Astrocyte (in vitro differentiated cells and primary cell): ENCODE results near the gene ASAH2. TPM values are rescaled to one million over a fixed set of nuclear protein-coding genes. Genes with fewer than 3 reads are reported as not detected.

Experiments
- DNase-seq: peaks from one replicate; pipeline ENCODE4 v3.0.0-alpha.2; 2010; ENCODE audit warnings: low read depth
- FAIRE-seq: peaks from 2 replicates; lab custom pipeline; 2011; peaks lifted over from hg19 to GRCh38; lab: Jason Lieb, UNC
- H2AFZ ChIP-seq: 2 replicates; pipeline ENCODE4 v1.6.0; 2012; ENCODE audit warnings: low read depth, low read length, inconsistent platforms
- H3K27ac ChIP-seq: 2 replicates; pipeline ENCODE4 v1.5.1; 2011; ENCODE audit warnings: low read depth, low read length, inconsistent platforms
- H3K27me3 ChIP-seq: 2 replicates; pipeline ENCODE4 v1.6.0; 2011; ENCODE audit warnings: low read length, inconsistent platforms; ENCODE audit not compliant: insufficient read depth
- H3K36me3 ChIP-seq: 2 replicates; pipeline ENCODE4 v1.5.1; 2011; ENCODE audit warnings: low read length, inconsistent platforms; ENCODE audit not compliant: insufficient read depth
- H3K4me1 ChIP-seq: 2 replicates; pipeline ENCODE4 v1.5.1; 2011; ENCODE audit warnings: low read length, inconsistent platforms; ENCODE audit not compliant: insufficient read depth
- H3K4me2 ChIP-seq: 2 replicates; pipeline ENCODE4 v1.6.0; 2012; ENCODE audit warnings: low read length, inconsistent platforms
- H3K4me3 ChIP-seq: 2 replicates; pipeline ENCODE4 v1.5.1; 2011; ENCODE audit warnings: low read depth, mild to moderate bottlenecking, low read length, inconsistent platforms; ENCODE audit not compliant: insufficient read depth
- H3K79me2 ChIP-seq: 2 replicates; pipeline ENCODE4 v1.6.0; 2012; ENCODE audit warnings: mild to moderate bottlenecking, low read length, inconsistent platforms; ENCODE audit not compliant: insufficient read depth
- H3K9ac ChIP-seq: 2 replicates; pipeline ENCODE4 v1.6.0; 2012; ENCODE audit warnings: mild to moderate bottlenecking, low read length, inconsistent platforms
- H3K9me3 ChIP-seq: 2 replicates; pipeline ENCODE4 v1.5.1; 2012; ENCODE audit warnings: low read depth, mild to moderate bottlenecking, low read length, inconsistent platforms; ENCODE audit not compliant: insufficient read depth
- H4K20me1 ChIP-seq: 2 replicates; pipeline ENCODE4 v1.6.0; 2012; ENCODE audit warnings: low read length, inconsistent platforms; ENCODE audit not compliant: insufficient read depth
- H3K27ac Mint-ChIP-seq: one replicate; pipeline ENCODE4 v1.8.0; 2021; ENCODE audit warnings: mild to moderate bottlenecking, mixed read lengths; ENCODE audit not compliant: unreplicated experiment
- H3K27me3 Mint-ChIP-seq: one replicate; pipeline ENCODE4 v1.8.0; 2021; ENCODE audit warnings: low read depth, mixed read lengths; ENCODE audit not compliant: unreplicated experiment
- H3K36me3 Mint-ChIP-seq: one replicate; pipeline ENCODE4 v1.8.0; 2021; ENCODE audit warnings: low read depth, mixed read lengths; ENCODE audit not compliant: unreplicated experiment
- H3K4me1 Mint-ChIP-seq: one replicate; pipeline ENCODE4 v1.8.0; 2021; ENCODE audit warnings: low read depth, mixed read lengths; ENCODE audit not compliant: unreplicated experiment
- H3K4me3 Mint-ChIP-seq: one replicate; pipeline ENCODE4 v1.8.0; 2021; ENCODE audit warnings: mild to moderate bottlenecking, moderate library complexity, mixed read lengths; ENCODE audit not compliant: unreplicated experiment
- H3K9me3 Mint-ChIP-seq: one replicate; pipeline ENCODE4 v1.8.0; 2021; ENCODE audit warnings: mild to moderate bottlenecking, mixed read lengths; ENCODE audit not compliant: unreplicated experiment
- EZH2 ChIP-seq: IDR thresholded peaks from 2 replicates; pipeline ENCODE4 v1.6.1; 2012; ENCODE audit warnings: mild to moderate bottlenecking, low read length, inconsistent platforms; ENCODE audit not compliant: insufficient read depth
- total RNA-seq: library from RNA; stranded (reverse); gene quantifications from 2 replicates; pipeline ENCODE4 v1.2.1, GENCODE V29; 2021
- TF ChIP-seq, protein P1 (sequence below): IDR thresholded peaks from 2 replicates; pipeline ENCODE4 v1.5.1; 2011; ENCODE audit warnings: low read depth, mild to moderate bottlenecking, inconsistent platforms, low read length, moderate library complexity; ENCODE audit not compliant: insufficient read depth

ASAH2 gene
- total RNA-seq, 1 donor from 2014 or later, result 1.4 TPM

GRCh38 chr10:50248598-50248997 lies 2.7 kb downstream of the ASAH2 start:
- TF ChIP-seq, protein P1, sequence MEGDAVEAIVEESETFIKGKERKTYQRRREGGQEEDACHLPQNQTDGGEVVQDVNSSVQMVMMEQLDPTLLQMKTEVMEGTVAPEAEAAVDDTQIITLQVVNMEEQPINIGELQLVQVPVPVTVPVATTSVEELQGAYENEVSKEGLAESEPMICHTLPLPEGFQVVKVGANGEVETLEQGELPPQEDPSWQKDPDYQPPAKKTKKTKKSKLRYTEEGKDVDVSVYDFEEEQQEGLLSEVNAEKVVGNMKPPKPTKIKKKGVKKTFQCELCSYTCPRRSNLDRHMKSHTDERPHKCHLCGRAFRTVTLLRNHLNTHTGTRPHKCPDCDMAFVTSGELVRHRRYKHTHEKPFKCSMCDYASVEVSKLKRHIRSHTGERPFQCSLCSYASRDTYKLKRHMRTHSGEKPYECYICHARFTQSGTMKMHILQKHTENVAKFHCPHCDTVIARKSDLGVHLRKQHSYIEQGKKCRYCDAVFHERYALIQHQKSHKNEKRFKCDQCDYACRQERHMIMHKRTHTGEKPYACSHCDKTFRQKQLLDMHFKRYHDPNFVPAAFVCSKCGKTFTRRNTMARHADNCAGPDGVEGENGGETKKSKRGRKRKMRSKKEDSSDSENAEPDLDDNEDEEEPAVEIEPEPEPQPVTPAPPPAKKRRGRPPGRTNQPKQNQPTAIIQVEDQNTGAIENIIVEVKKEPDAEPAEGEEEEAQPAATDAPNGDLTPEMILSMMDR, result no peak
- no peak for TF ChIP-seq EZH2
- DNase-seq (no peak), FAIRE-seq (no peak)
- Histone ChIP-seq H3K4me2 (no peak overlapping the region), H3K36me3 (no peaks in the 10 kb centered on the region), H3K4me1 (no peaks in the 10 kb centered on the region), H3K4me3 (no peak overlapping the region), H2AFZ (no peak overlapping the region), H3K27me3 (peaks cover 11% of the 10 kb centered on the region), H3K27ac (no peak overlapping the region), H3K79me2 (no peaks in the 10 kb centered on the region), H3K9ac (no peak overlapping the region), H3K9me3 (no peaks in the 10 kb centered on the region), H4K20me1 (no peaks in the 10 kb centered on the region)
- Mint-ChIP-seq H3K27me3 (peaks cover 1% of the 10 kb centered on the region), H3K9me3 (no peaks in the 10 kb centered on the region), H3K36me3 (no peaks in the 10 kb centered on the region), H3K4me1 (no peaks in the 10 kb centered on the region), H3K27ac (no peak overlapping the region), H3K4me3 (no peak overlapping the region)

DNA sequence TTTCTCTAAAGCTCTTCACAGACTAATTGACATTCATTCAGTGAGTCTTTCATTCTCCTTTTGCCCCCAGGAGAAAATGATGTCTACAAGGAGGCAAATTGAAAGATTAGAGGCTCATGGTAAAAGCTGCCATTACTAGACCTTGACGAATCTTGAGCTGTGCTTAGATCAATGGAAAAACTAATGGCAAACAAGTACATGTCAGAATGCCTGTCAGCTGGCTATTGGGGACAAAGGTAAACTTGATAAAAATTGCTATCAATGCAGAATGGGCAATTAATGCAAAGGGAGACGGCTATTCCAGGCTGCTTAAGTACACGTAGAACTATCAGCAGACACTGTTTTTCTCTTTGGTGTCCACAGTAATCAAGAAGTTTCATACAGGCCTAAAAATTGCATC lies 3.3 kb downstream of the ASAH2 start:
- no peaks in the 10 kb centered on the region for H3K9me3 Mint-ChIP-seq
- Histone ChIP-seq H4K20me1 (no peaks in the 10 kb centered on the region), H3K27me3 (peaks cover 12% of the 10 kb centered on the region), H3K4me2 (no peak overlapping the region), H3K79me2 (no peaks in the 10 kb centered on the region), H3K27ac (no peak overlapping the region), H2AFZ (no peak overlapping the region), H3K9me3 (no peaks in the 10 kb centered on the region), H3K36me3 (no peaks in the 10 kb centered on the region), H3K4me3 (no peak overlapping the region), H3K9ac (no peak overlapping the region), H3K4me1 (no peaks in the 10 kb centered on the region)
- no peak overlapping the region for H3K4me3 Mint-ChIP-seq
- FAIRE-seq (no peak), DNase-seq (no peak)
- no peak overlapping the region for H3K27ac Mint-ChIP-seq
- H3K4me1 Mint-ChIP-seq, result no peaks in the 10 kb centered on the region
- peaks cover 1% of the 10 kb centered on the region for H3K27me3 Mint-ChIP-seq
- TF ChIP-seq, protein P1, result no peak
- no peak for TF ChIP-seq EZH2
- no peaks in the 10 kb centered on the region for H3K36me3 Mint-ChIP-seq

- Histone ChIP-seq H3K9ac (no peak overlapping the region), H3K36me3 (no peaks in the 10 kb centered on the region), H2AFZ (no peak overlapping the region), H3K4me2 (no peak overlapping the region), H3K27ac (no peak overlapping the region), H3K79me2 (no peaks in the 10 kb centered on the region), H3K9me3 (no peaks in the 10 kb centered on the region), H3K4me3 (no peak overlapping the region), H3K27me3 (peaks cover 11% of the 10 kb centered on the region), H3K4me1 (no peaks in the 10 kb centered on the region), H4K20me1 (no peaks in the 10 kb centered on the region)
- no peak for TF ChIP-seq EZH2
- TF ChIP-seq, protein P1, result no peak
- Mint-ChIP-seq H3K4me1 (no peaks in the 10 kb centered on the region), H3K36me3 (no peaks in the 10 kb centered on the region), H3K9me3 (peaks cover 3% of the 10 kb centered on the region), H3K27ac (no peak overlapping the region), H3K27me3 (no peaks in the 10 kb centered on the region), H3K4me3 (no peak overlapping the region)
- no peak for DNase-seq
- no peak for FAIRE-seq
Measured at GRCh38 chr10:50244201-50244600, 7.1 kb downstream of the ASAH2 start.
